ENCODE results near the gene AUTS2.

DNA sequence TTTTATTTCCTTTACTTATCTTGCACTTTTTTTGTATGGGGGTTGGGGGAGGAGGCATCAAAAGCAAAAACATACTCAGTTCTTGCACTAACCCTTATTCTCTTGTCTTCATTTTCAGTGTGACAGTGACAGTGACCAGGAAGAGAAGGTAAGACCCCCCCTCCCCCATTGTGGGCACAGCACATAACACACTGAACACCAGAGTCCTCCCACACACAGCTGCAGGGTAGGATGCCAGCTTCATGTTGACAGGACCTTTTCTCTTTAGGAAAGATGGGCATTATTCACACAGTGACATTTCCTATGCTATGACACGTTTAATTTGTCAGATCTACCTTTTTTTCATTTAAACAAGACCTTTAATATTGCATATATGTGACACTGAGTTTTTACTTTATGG lies 837.4 kb downstream of the AUTS2 start:
- TF ChIP-seq CTCF (IDR thresholded peaks at IDR 0.05) (no peak), POLR2AphosphoS5 (IDR thresholded peaks at IDR 0.05; ENCODE audit: low read depth, low read length) (no peak), TCF7L2 (IDR thresholded peaks at IDR 0.05; ENCODE audit: low read depth, low read length) (no peak)
- TF ChIP-seq, protein P1, sequence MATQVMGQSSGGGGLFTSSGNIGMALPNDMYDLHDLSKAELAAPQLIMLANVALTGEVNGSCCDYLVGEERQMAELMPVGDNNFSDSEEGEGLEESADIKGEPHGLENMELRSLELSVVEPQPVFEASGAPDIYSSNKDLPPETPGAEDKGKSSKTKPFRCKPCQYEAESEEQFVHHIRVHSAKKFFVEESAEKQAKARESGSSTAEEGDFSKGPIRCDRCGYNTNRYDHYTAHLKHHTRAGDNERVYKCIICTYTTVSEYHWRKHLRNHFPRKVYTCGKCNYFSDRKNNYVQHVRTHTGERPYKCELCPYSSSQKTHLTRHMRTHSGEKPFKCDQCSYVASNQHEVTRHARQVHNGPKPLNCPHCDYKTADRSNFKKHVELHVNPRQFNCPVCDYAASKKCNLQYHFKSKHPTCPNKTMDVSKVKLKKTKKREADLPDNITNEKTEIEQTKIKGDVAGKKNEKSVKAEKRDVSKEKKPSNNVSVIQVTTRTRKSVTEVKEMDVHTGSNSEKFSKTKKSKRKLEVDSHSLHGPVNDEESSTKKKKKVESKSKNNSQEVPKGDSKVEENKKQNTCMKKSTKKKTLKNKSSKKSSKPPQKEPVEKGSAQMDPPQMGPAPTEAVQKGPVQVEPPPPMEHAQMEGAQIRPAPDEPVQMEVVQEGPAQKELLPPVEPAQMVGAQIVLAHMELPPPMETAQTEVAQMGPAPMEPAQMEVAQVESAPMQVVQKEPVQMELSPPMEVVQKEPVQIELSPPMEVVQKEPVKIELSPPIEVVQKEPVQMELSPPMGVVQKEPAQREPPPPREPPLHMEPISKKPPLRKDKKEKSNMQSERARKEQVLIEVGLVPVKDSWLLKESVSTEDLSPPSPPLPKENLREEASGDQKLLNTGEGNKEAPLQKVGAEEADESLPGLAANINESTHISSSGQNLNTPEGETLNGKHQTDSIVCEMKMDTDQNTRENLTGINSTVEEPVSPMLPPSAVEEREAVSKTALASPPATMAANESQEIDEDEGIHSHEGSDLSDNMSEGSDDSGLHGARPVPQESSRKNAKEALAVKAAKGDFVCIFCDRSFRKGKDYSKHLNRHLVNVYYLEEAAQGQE (IDR thresholded peaks at IDR 0.05; ENCODE audit: insufficient read depth in 1 of 2, low read depth in 2 of 2, low read length in 1 of 2): no peak

Data from Panc1 (cell line).